Activated T-cell treated with anti-CD3 and anti-CD28 coated beads for 24 hours (primary cell): Measurements from ENCODE around the gene LTO1.

Experiments
- DNase-seq: peaks from one replicate; pipeline ENCODE4 v3.0.0-alpha.2; 2020; ENCODE audit warnings: low read depth

The LTO1 gene

GRCh38 chr11:69674886-69675714, at the start of gene LTO1:
Gene LTO1, minus strand, starts transcription at chr11:69675353. Its CDS starts 114 bp downstream, at chr11:69675239.
- DNase-seq = peak; percentile 91

- DNase-seq = no peak
Measured at GRCh38 chr11:69721745-69722144, 46.6 kb upstream of the LTO1 start.

- DNase-seq = no peak
Measured at GRCh38 chr11:69721106-69721505, 46.0 kb upstream of the LTO1 start.

GRCh38 chr11:69718912-69719311, 43.8 kb upstream of the LTO1 start:
- no peak for DNase-seq

GRCh38 chr11:69718147-69718546, 43.0 kb upstream of the LTO1 start:
- no peak for DNase-seq

- DNase-seq = no peak
Measured at GRCh38 chr11:69716891-69717747, 42.0 kb upstream of the LTO1 start.

- no peak for DNase-seq
Measured at GRCh38 chr11:69716099-69716498, 40.9 kb upstream of the LTO1 start.

- no peak for DNase-seq
Measured at GRCh38 chr11:69715446-69715845, 40.3 kb upstream of the LTO1 start.

GRCh38 chr11:69711822-69712801, 37.0 kb upstream of the LTO1 start:
- peak; percentile 19 for DNase-seq

GRCh38 chr11:69708736-69709401, 33.7 kb upstream of the LTO1 start:
- DNase-seq = no peak

- no peak for DNase-seq
Measured at GRCh38 chr11:69707176-69707575, 32.0 kb upstream of the LTO1 start.

GRCh38 chr11:69705901-69706787, 31.0 kb upstream of the LTO1 start:
- no peak for DNase-seq

- no peak for DNase-seq
Measured at GRCh38 chr11:69705351-69705811, 30.2 kb upstream of the LTO1 start.

- DNase-seq = no peak
Measured at GRCh38 chr11:69704508-69705253, 29.5 kb upstream of the LTO1 start.

- no peak for DNase-seq
Measured at GRCh38 chr11:69703768-69704507, 28.8 kb upstream of the LTO1 start, which contains the start of gene FGF19. Gene FGF19, minus strand, starts transcription at chr11:69704022. Its CDS starts 146 bp downstream, at chr11:69703876.

- no peak for DNase-seq
Measured at GRCh38 chr11:69703453-69703767, 28.3 kb upstream of the LTO1 start.

- DNase-seq = no peak
Measured at GRCh38 chr11:69702769-69703452, 27.8 kb upstream of the LTO1 start.

GRCh38 chr11:69702239-69702691, 27.1 kb upstream of the LTO1 start:
- DNase-seq = no peak
